Femur (tissue), 1 donor: ENCODE measurements around the gene OR13C4.
"Not testable (repeated sequence)": the region's sequence is repeated elsewhere in the genome, so short reads cannot be mapped to it uniquely, and the experiment has no call there.

Experiments
- DNase-seq: peaks from one replicate; pipeline ENCODE4 v3.0.0-alpha.2; 2017

The OR13C4 gene

DNA sequence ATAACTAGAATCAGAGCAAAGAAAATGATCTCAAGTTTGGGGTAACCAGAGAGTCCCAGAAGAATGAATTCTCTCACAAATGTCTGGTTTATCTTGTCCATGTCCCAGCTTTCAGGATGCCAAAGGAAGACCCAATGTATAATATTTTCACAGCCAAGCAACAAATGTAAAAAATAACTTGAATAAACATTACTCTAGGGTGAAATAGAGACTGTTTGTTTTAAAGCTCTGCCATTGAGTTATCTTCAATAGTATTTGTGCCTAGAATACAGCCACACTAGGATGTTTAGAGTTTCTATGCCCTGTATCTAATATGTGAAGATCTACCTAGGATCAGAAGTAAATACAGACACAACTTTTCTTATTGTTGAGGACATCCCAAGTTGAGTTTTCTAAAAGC, at the start of gene OR13C4:
Gene OR13C4, minus strand, starts transcription at position 101 of the 400 bp plus-strand sequence. Its CDS starts 0 bp downstream, at position 101.
- no peak for DNase-seq

DNA sequence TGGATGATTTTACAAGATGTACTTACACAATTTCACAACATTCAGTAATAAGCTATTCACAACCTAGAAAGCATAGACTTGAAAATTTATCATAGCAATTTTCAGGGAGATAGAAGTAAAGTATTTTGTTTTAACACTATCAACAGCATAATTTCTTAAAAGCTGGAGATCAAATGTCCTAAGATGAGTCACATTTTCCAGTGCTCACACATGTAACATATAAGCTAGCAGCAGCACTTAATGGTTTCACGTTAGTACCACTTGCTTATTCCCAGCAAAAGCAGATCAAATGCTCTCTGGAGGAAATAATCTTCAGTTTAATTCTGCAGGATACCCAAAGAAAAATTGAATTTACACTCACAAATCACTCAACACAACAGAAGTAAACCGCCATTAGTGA, 48.4 kb upstream of the OR13C4 start:
- no peak for DNase-seq

DNA sequence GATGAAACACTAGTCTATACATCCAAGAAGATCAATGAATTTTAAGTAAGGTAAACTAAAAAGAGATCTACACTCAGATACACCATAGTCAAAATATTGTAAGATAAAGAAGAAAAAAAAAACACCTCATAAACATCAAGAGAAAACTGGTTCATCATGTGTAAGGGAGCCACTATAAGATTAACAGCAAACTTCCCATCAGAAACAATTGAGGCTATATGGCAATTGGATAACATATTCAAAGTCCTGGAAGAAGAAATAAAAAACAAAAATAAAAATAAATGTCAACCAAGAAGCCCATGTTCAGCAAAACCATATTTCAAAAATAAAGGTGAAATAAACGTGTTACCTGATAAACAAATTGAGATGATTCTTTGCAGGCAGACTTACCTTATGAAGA, 45.6 kb upstream of the OR13C4 start:
- DNase-seq = no peak

DNA sequence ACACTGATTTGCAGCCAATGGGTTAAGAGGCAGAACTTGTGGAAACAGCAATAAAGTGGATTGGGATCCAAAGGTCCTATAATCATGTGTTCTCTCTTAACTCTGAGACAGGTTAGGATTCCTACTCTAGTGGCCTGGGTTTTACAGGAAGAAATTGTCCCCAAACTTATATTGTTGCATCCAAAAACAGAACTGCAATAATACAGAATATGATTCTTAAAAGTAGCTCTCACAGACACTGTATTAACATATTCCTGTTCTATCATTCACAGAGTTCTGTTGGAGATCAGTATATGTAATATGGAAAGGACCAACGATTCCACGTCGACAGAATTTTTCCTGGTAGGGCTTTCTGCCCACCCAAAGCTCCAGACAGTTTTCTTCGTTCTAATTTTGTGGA, 41.9 kb upstream of the OR13C4 start, which contains the start of gene OR13C8:
Gene OR13C8, plus strand, starts transcription at position 301 of the 400 bp plus-strand sequence. Its CDS starts 0 bp downstream, at position 301.
- DNase-seq = no peak

DNA sequence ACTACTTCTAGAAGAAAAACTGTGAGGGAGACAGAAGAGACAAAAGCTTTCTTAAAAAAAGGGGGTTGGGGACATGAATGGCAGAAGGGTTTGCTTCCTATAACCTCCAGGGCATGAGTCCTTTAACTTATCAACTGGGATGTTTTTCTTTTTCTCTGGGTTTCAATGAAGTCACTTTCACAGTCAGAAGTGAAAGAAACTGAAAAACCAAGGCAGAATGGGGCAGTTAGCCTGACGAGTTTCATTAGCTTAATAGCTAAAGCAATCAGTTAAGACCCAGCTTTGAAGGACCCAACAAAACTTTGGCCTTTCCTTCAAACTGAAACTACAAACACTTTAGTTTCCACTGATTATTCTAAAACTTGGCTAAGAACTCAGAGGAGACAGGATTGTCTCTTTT, 37.3 kb upstream of the OR13C4 start:
- DNase-seq = no peak

GRCh38 chr9:104556830-104557634, 30.0 kb upstream of the OR13C4 start:
- no peak for DNase-seq

- DNase-seq = no peak
Observed at GRCh38 chr9:104555521-104555920, 28.5 kb upstream of the OR13C4 start.

DNA sequence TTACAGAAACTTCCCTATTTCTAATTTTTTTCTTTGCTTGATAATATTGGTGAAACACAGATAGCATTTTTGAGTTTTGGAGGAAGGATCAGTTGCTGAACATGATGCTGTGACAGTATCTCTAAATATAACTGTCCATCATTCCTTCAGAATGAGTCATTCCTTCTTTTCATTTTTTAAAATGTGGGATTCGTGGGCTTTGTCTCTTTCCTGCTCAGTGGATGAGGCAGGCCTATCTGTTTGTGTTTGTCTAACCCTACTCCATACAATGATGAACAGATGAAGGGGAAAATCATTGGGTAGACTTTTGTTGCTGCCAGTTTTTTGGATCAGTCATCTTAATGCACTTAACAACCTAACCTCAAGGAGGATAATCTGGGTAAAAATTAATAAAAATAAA, 26.3 kb upstream of the OR13C4 start:
- no peak for DNase-seq

DNA sequence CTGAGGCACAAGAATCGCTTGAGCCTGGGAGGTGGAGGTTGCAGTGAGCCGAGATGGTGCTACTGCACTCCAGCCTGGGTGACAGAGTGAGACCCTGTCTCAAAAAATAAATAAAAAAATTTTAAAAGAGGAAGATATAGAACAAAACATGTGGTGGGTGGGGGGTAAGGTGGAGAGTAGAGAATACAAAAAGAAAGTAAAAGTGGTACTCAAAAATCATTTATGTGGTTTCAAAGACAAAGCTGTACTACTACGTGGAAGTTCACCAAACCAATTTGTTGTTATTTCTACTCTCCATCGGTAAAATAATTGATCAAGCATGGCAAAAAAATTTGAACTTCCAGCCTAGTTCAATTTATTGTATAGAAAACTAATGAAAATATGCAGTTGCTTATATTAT, 17.6 kb upstream of the OR13C4 start:
- DNase-seq = no peak

- DNase-seq = no peak
Observed at GRCh38 chr9:104539275-104539674, 12.3 kb upstream of the OR13C4 start.

GRCh38 chr9:104536756-104537155, 9.7 kb upstream of the OR13C4 start, which contains the start of gene OR13C3:
Gene OR13C3, minus strand, starts transcription at chr9:104536856. Its CDS starts 133 bp downstream, at chr9:104536723.
- DNase-seq = no peak

DNA sequence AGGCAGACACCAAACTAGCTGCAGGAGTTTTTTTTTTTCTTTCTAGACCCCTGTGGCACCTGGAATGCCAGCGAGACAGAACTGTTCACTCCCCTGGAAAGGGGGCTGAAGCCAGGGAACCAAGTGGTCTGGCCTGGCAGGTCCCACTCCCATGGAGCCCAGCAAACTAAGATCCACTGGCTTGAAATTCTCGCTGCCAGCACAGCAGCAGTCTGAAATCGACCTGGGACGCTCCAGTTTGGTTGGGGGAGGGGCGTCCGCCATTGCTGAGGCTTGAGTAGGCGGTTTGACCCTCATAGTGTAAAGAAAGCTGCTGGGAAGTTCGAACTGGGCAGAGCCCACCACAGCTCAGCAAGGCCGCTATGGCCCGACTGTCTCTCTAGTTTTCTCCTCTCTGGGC, 6.8 kb downstream of the OR13C4 start:
- DNase-seq = not testable (repeated sequence)

GRCh38 chr9:104514901-104515300, 12.1 kb downstream of the OR13C4 start:
- no peak for DNase-seq

DNA sequence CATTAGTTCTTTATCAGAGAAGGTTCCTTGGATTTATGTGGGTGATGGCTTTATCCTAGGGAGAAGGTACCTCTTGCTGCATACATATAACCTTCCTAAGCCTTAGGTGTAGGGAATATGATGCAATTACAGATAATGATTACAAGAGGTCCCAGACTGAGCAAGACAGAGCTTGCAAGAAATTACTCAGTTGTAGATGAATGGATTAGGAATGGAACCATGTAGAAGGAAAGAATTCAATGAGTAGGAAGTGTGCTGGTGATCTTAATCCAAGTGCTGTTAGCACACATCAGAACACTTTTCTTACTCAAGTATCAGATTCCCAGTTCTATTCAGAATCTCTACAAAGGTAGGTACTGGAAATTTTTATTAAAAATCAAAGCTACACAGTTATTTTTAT, 20.4 kb downstream of the OR13C4 start:
- no peak for DNase-seq

GRCh38 chr9:104503963-104504362, 23.0 kb downstream of the OR13C4 start, which contains the start of gene OR13F1:
Gene OR13F1, plus strand, starts transcription at chr9:104504263. Its CDS starts 0 bp downstream, at chr9:104504263.
- DNase-seq = no peak

DNA sequence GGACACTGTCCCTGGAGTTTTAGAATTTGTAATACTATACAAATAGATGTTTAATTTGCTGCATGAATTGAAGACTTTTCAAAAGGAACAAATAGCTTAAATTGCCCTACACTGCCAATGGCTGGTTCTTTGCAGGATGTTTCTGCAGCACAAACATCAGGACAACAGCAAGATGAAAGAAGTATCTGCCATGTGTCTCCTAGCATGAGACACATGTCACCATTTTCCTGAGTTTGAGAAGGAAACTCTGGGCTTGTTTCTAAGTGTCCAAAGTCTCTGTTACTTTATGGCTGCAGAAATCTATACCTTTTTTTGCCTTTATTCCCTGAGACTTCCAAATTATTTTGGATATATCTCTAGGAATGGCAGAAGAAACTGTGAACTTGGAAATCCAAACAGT, 23.6 kb downstream of the OR13C4 start:
- DNase-seq = no peak

DNA sequence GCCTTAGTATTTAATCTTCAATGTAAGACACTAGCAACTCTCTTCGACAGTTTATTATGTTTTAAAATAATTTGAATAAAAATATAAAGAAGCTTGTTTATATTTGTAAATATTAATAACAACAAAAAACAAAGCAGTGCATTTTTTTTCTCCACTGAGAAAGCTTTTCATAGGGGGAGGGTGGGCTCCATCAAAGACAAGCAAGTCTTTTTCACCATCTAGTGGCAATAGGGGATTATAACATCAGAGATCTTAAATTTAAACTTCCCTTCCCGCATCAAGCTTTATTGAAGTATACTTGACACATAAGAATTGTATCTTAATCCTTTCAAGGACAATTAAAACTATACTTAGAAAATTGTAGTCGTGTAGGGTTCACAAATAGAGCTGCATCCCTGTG, 32.2 kb downstream of the OR13C4 start:
- DNase-seq = no peak

- no peak for DNase-seq
Observed at GRCh38 chr9:104485014-104485413, 42.0 kb downstream of the OR13C4 start.

GRCh38 chr9:104482921-104483570, 44.0 kb downstream of the OR13C4 start:
- DNase-seq = no peak
